ENCODE data around the gene SPACA6. TPM values are rescaled to one million over a fixed set of nuclear protein-coding genes. Genes with fewer than 3 reads are reported as not detected.

SPACA6 gene
- total and polyA plus RNA-seq, 2 of the 8 experiments (the other 6 are each of a cell fraction or from before 2014, with no cell fraction given) = 7.1 to 7.5 TPM

DNA sequence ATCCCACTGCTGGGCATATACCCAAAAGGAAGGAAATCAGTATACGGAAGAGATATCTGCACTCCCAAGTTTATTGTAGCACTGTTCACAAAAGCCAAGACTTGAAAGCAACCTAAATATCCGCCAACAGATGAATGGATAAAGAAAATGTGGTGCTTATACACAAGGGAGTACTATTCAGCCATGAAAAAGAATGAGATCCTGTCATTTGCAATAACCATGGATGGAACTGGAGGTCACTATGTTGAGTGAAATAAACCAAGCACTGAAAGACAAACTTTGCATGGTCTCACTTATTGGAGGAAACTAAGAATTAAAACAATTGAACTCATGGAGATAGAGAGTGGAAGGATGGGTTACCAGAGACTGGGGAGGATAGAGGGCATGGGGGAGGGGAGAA is 40.0 kb upstream of the SPACA6 start:
- Histone ChIP-seq H3K18ac (ENCODE audit: extremely low read depth, low read length) (no peak overlapping the region), H2BK20ac (ENCODE audit: low read length) (no peak overlapping the region), H3K9me3 (ENCODE audit: insufficient read depth in 2 of 2, low read depth in 1 of 2, low read length in 1 of 2) (peaks cover 40 to 45% of the 10 kb centered on the region in 2 experiments), H3K36me3 (ENCODE audit: control insufficient read depth in 2 of 4, insufficient read depth in 4 of 4, low read length in 3 of 4) (no peaks in the 10 kb centered on the region), H3K4ac (replicated peaks; ENCODE audit: insufficient read length, low read depth, low read length) (no peak overlapping the region), H3K27me3 (replicated peaks in 1 of 4; ENCODE audit: control insufficient read depth in 3 of 4, extremely low read depth in 1 of 4, insufficient read depth in 3 of 4, low read length in 3 of 4) (no peaks in the 10 kb centered on the region), H2AK5ac (ENCODE audit: low read depth, low read length) (no peak overlapping the region), H3K79me1 (ENCODE audit: low read depth, low read length) (no peaks in the 10 kb centered on the region), H3K23ac (ENCODE audit: insufficient read length) (no peak overlapping the region), H3K56ac (replicated peaks; ENCODE audit: insufficient read length, low read depth, low read length) (no peak overlapping the region), H2BK120ac (replicated peaks; ENCODE audit: low read depth, low read length) (no peak overlapping the region), H3K4me3 (ENCODE audit: extremely low read depth in 1 of 4, insufficient read depth in 2 of 4, low read depth in 3 of 4, low read length in 4 of 4) (no peak overlapping the region), H2AFZ (ENCODE audit: low read length) (no peak overlapping the region), H3K9ac (replicated peaks in 1 of 4; ENCODE audit: extremely low read depth in 1 of 4, low read depth in 3 of 4, low read length in 3 of 4) (no peak overlapping the region), H3K4me2 (ENCODE audit: insufficient read depth in 1 of 2, low read depth in 2 of 2, low read length in 2 of 2) (no peak overlapping the region), H4K91ac (replicated peaks; ENCODE audit: insufficient read length, low read length) (no peak overlapping the region), H3K79me2 (ENCODE audit: control insufficient read depth in 1 of 2, insufficient read depth in 2 of 2, low read length in 2 of 2) (no peaks in the 10 kb centered on the region), H4K5ac (ENCODE audit: insufficient read length, low read depth, low read length) (no peak overlapping the region), H2BK5ac (ENCODE audit: low read depth, low read length) (no peak overlapping the region), H3K14ac (ENCODE audit: insufficient read length) (no peak overlapping the region), H4K20me1 (replicated peaks in 1 of 2; ENCODE audit: control insufficient read depth in 1 of 2, insufficient read depth in 2 of 2, low read length in 2 of 2) (no peaks in the 10 kb centered on the region), H3K23me2 (ENCODE audit: low read depth, low read length) (no peaks in the 10 kb centered on the region), H2BK12ac (ENCODE audit: low read depth, low read length) (no peak overlapping the region), H3K27ac (ENCODE audit: low read depth, low read length) (no peak overlapping the region), H2BK15ac (ENCODE audit: low read length) (no peak overlapping the region), H3K4me1 (replicated peaks in 1 of 4; ENCODE audit: control insufficient read depth in 3 of 4, insufficient read depth in 4 of 4, low read length in 3 of 4) (no peaks in the 10 kb centered on the region), H4K8ac (ENCODE audit: extremely low read depth, insufficient read depth, low read length) (no peak overlapping the region)
- ChIA-PET CTCF (ENCODE audit: partially characterized antibody) (interaction anchor here (0.8 kb wide), 1 partner anchor 180 kb away, joined by 3 read pairs; no protein-coding TSS in a partner anchor), POLR2A (ENCODE audit: partially characterized antibody) (no interaction called here)
- FAIRE-seq (no peak), DNase-seq (ENCODE audit: low read depth in 1 of 2, low spot score in 2 of 2) (no peak)
- 26% methylated on average over 2 of the region's 2 CpGs; no CpG with 5 or more reads in 1 of the 2 experiments for WGBS, 2 experiments (ENCODE audit: extremely low coverage in 1 of 2, insufficient coverage in 1 of 2, insufficient read length in 1 of 2, insufficient replicate concordance in 2 of 2, low coverage in 1 of 2, low lambda C conversion rate in 2 of 2, missing lambda C conversion rate in 1 of 2)
- no peak for TF ChIP-seq GABPA (IDR thresholded peaks at IDR 0.05; ENCODE audit: borderline replicate concordance, insufficient read depth, low read length)
- TF ChIP-seq CHD1 (IDR thresholded peaks at IDR 0.05; ENCODE audit: low read depth, low read length) = no peak
- no peak for TF ChIP-seq BRCA1 (IDR thresholded peaks at IDR 0.05; ENCODE audit: low read depth, low read length)
- TF ChIP-seq CEBPB (IDR thresholded peaks at IDR 0.05; ENCODE audit: low read depth, low read length) = no peak
- no peak for TF ChIP-seq SUZ12 (IDR thresholded peaks at IDR 0.05; ENCODE audit: low read length)
- no peak for TF ChIP-seq SIX5 (IDR thresholded peaks at IDR 0.05; ENCODE audit: low read depth, low read length)
- no peak for TF ChIP-seq JUN (IDR thresholded peaks at IDR 0.05; ENCODE audit: low read depth, low read length)
- no peak for TF ChIP-seq GTF2F1 (IDR thresholded peaks at IDR 0.05; ENCODE audit: borderline replicate concordance, low read depth, low read length)
- no peak for TF ChIP-seq TEAD4 (IDR thresholded peaks at IDR 0.05; ENCODE audit: low read depth, low read length)
- no peak for TF ChIP-seq BACH1 (IDR thresholded peaks at IDR 0.05; ENCODE audit: low read length)
